NCI-H1092 treated with DMSO at 0.1 percent for 48 hours (cell line): ENCODE data around the gene KRT7.

Experiments used
- DNase-seq: peaks from one replicate; lab custom pipeline; 2025; lab: John Stamatoyannopoulos, UW

The KRT7 gene

DNA sequence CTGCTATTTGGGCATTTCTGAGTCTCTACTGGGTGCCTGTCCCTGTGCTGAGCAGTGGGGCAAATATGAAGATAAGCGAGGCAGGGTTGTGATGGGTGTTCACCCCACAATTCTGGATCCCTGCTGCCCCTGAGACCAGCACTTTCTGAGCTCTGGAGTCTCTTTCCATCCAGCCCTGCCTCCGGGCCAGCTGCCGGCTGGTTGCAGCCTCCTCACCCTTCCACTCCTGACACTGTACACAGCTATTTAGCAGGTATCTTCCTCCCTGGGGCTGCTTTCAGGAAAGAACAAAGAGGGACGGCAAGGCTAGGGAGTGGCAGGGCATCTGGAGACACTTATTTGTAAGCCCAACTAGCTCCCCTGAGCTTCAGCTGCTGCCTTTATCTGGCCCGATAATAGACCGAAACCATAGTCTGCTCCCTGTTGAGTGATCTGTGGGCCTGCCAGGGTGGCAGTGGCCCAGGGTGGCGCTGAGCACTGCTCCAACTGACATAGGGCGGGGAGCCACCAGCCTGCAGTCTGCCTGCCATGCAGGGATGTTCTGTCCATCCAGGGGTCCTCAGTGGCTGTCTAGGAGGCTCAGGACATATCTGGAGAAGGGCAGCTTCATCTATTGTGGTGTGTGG lies 33.6 kb upstream of the KRT7 start:
- no peak for DNase-seq

DNA sequence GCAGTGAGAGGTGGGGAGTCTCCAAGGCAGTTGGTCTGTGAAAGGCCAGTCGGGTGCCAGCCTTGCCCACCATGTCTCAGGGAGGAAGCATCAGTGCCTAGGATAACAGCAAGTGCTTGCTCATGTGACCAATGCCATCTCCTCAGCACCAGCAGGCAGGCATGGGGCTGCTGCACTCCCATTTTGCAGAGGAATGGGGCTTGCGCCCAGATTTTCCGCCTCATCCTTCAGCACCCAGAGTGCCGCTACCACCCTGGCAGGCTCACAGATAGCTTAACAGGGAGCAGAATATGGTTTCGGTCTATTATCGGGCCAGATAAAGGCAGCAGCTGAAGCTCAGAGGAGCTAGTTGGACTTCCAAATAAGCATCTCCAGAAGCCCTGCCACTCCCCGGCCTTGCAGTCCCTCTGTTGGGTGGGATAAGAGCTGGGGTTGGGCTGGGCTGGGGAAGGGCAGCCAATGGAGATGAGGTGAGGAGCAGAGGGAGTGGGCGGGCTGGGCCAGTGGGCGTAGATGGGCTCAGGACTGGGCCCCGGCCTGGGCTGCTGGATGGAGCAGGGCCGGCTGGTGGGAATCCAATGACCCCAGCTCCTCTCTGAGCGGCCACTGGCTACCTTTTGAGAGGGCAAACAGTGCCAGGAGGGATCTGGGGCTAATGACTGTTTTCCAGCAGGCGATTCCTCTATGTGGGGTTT lies 32.8 kb upstream of the KRT7 start:
- no peak for DNase-seq

DNA sequence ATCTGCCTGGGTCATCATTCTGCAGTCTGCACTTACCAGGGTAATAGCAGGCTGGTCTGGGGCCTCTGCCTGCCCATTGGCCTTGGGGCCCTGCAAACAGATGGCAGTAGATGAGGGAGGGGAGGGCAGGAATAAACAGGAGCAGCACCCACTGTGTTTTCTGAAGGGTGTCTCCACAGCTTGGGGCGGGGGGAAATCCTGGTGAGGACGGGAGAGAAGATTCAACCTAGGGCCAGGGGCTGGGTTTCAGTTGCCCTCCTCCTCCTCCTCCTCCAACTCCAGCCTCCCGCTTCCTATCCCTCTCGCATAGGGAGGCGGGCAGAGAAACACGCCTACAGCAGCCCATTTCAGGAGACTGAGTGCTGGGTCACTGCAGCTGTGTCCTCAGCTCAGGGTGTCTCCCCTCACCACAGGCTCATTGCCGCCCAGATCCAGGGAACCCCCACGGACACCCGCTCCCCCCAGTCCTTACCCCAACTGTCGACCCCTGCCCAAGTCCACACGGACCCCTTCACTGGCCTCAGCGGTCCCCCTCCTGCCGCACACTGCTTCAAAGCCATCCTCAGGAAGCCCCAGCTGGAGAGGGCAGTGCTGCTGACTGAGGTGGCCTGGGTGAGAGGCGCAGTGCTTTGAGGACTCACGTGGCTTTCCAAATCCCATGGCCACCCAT lies 32.1 kb upstream of the KRT7 start:
- DNase-seq = no peak

DNA sequence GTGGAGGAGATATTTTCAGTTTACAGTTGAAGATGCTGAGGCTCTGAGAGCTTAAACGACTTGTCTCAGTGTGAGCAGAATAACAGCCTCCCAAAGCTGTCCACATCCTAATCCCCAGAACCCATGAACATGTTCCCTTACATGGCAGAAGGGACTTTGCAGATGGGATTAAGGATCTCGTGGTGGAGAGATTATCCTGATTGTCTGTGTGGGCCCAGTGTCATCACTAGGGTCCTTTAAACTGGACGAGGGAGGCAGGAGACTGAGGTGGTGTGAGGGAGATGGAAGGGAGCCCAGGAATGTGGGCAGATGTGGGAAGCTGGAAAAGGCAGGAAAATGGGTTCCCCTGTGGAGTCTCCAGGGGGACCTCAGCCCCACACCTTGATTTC lies 31.6 kb upstream of the KRT7 start:
- DNase-seq = no peak

DNA sequence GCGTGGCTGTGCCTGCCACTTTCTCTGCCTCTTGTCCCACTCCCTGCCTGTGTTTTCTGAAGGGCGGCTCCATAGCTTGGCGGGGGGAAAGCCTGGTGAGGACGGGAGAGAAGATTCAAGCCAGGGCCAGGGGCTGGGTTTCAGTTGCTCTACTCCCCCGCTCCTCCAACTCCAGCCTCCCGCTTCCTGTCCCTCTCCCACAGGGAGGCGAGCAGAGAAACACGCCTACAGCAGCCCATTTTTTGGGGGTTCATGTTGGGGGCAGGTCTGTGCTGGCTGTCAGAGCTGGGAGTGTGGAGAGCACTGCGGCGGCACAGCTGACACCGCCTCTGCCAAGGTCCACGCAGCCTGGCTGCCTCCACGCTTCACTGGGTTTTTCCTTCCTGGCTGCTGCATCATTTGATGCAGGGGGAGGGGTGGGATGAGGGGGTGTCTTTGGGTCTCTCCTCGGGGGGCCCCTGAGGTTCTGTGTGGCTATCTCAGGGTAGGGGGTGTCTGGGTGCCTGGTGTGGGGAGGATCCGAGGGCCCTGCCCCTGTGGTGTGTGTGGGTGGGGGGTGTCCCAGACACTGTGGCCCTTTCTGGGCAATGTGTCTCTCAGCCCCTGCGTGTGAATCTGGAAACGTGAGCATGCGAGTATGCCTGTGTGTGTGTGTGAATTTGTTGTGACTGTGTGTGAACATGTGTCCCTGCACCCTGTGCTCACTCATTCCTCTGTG lies 30.5 kb upstream of the KRT7 start:
- DNase-seq = peak; percentile 49

DNA sequence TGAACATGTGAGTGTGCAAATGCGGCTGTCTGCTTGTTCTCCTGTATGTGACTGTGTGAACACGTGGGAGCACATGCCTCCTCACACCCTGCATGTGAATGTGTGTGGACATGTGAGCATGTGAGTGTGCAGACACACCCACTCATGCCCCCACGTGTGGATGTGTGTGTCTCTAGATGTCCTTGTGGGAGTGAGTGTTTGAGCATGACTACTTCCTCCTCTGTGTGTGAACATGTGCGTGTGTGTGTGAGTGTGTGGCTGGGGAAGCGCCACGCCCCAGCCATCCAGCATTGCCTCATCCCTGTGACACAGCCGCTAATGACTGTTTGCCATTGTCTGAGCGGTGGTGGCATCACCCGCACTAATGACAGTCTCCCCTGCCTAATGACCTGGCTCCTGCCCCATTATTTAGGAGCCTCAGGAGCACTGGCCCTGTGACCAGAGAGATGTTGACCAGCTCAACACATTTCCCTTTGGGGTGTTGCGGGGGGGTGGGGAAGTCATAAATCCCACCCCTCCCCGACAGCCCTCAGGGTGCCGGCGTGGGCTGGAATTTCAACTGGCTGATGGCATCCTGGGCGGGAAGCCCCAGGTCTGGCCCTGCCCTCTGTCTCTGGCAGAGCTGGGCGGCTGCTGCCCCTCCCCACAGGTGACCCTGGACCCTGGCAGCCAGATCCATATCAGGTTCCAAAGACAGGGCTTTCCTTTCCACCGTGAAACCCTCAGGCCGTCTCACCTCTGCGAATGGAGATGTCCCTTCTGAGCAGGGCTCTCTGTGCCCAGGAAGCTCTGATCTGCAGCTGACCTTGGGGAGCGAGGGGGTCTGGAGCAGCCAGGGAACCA lies 29.7 kb upstream of the KRT7 start:
- peak; percentile 27 for DNase-seq

DNA sequence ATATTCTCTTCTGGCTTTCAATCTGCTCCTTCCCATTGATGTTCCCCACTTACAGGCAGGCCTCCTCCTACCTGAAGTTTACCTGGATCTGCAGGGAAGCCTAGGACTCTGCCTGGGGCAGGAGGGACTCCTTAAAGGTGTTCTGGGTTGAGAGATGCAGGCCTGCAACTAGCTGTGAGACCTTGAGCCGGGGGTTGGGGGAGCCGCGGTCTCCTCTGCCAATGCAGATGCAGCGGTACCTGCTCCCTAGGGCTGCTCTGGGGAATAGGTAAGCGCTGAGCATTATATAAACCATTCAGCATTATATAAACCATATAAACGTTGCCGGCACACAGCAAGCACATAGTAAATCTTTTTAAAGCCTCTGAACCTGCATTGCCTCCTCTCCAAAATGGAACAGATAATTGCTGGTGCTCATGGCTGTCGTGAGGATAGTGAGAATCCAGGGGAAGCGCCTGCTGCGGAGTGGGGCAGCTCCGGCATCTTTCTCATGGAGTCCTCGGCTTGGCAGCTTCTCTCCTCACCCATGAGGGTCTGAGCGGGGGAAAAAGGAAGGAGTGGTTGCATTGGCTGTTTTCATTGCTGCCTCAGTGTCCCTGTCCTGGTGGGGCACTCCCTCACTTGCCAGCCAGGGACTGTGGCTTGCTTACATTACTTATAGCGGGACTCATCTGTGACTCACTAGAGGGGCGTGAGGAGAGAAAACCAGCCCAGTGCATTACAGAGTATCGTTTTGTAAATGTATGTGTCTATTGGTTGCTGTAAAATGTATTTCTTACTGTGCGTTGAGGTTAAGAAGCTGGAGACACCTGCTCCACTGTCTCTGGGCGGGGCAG lies 28.7 kb upstream of the KRT7 start:
- no peak for DNase-seq

DNA sequence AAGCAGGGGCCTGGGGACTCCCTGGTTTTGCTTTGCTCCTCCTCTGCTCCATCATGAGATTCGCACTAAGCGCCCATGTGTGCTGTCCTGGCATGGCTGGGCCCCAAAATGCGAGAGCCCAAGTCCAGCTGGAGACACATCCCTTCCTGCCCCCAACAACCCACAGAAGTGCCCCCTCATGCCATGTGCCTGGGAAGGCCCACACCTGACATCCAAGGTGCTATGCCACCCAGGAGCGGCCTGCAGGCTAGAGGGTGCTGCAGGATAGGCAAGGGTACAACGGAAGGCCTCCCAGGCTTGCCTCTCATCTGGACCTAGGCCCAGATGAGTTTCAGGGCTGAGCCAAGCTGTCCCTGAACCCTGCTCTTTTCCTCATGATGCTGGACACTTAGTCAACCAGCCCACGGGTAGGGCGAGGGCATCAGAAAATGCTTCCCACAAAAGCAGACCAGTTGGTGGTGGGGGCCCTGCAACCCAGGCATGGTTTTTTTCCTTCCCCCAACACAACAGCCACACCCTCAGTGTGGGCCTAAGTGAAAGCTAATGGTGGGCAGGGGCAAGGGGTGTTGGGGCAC lies 28.0 kb upstream of the KRT7 start:
- no peak for DNase-seq

DNA sequence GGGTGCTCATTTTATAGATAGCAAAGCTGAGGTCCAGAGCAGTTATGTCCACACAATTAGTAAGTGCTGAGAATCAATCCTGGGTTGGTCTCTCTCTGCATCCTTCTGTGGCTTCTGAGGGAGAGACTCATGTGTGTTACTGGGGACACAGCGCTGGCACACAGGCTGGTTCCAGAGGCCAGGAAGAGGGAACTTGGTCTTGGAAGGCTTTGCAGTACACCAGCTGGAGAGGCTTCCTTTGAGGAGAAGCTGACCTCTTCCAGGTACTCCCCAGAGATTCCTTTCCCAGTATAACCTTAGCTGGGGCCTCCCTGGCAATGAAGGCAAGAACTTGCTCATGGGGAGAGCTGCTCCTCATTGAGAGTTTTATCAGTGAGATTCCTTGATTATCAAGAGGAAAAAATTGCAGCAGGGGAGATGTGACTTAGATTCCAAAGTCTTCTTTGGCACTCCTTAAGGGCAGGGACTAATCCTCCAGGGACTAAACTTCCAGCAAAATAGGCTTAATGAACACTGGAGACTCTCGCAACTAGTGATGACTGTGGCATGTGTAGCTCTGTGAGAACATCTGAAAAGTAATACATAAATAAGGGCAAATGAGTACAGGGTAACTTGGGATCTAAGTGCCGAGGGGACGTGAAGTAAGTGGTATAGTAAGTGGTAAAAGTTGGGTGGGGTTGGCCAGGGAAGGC lies 27.3 kb upstream of the KRT7 start:
- no peak for DNase-seq

DNA sequence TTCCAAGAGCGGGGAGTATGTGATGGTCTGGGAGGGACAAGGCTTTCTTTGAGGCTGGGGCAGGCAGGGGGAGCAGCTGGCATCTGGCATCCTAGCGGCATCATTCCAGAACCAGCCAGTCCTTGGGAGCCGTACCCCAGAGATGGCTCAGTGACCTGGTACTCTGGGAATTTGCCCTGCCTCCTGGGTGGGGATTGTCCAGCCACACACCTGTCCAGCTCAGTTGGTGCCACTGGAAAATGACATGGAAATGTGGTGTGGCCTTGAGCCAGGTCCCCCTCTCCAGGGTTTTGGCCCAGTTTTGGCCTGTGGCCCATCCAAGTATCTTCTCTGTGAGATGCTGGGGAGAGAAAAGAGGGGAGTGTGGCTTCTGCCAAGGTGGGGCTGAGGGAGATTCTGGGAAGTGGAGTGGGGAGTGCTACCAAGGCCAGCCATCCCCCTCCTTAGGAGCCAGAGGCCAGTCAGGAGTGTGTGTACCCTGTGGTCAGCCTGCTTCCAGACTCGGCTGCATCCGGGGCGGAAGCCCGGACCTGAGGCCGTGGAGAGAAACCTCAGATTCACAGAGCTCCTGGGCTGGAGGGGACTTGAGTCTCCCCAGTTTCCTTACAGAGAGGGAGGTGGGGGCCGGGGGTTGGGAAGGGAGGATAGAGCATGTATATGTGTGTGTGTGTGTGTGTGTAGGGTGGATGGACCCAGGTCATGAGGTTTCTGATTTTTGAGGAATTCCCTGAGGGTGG lies 26.6 kb upstream of the KRT7 start:
- DNase-seq = no peak

DNA sequence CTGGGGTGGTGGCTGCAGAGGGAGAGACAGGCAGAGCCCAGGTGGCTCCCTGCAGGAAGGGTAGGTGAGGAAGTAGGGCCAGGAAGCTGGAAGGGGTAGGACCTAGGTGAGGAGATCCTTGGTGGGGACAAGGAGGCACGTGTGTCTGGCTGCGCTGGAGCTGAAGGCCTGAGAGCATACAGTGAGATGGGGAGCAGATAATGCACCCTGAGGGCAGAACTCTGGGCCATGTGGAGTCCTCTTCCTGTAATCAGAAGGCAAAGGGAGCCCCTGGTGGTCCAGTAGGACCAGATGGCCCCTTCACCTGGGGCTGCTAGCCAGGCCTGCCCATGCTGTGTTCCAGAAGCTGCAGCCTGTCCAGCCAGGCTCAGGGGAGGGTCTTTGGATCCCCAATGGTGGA lies 25.9 kb upstream of the KRT7 start:
- no peak for DNase-seq

DNA sequence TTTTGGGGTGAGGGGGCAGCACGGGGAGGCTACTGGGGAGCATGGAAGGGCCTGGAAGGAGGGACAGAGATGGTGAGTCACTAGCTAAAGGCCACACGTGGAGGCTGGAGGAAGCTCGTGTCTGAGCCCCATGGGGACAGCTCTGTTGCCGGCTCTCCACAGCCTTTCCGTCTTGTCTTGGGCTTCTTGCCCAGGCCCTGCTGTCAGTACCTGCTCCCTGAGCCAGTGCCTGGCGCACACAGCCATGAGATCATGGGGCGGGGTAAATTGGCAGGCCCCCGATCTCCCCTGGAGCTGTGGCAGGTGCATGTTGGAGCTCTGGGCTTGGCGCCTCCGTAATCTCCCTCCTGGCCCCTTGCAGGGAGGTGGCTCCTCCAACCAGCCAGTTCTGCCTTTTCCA lies 25.1 kb upstream of the KRT7 start:
- peak; percentile 76 for DNase-seq

DNA sequence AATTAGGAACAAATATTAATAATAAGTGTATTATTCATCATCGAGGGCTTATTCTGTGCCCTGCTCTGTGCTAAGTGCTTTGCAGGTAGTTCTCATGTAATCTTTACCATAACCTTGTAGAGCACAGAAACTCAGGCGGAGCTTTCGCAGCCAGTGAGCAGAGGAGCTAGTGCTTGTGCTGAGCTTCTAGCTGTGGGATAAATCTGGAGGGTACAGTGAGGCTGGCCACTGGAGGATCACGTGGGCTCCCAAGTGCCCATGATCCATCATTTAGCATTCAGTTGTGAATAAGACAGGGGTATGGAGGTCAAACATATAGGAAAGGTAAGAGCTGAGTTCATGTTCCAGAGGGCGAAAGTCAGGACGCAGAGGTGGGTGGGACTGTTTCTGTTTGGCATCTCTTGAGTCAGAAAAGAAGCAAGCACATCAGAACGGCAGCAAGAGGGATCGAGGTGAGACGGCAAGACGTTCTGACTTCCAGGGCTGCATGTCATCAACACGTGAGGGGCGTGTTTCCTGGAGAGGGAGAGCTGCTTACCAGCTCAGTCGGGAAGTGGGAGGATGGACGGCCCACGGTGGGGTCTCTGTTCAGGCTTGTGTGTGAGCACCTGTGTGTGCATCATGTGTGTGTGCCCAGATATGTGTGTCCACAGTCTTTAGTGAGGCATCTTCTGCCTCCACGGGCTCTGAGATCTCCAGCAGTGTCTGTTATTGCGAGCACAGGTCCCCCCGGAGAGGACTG lies 24.4 kb upstream of the KRT7 start:
- DNase-seq = no peak

DNA sequence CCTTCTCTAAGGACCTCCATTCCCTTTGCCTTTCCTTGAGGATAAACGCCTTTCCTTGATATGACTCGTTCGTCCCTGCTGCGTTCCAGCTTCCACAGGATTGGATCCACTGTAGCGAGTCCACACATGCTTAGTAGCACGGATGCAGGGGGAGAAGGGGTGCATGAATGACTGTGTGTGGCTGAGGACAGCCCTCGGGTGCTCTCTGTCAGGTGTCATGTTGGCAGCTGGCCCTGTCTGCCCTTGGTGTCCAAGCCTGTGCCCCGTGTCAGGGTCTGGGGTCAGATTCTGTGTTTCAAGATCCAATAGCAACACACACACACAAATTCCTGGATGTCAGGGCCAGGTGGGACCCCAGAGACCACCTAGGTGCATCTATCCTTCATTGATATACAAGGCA lies 23.7 kb upstream of the KRT7 start:
- no peak for DNase-seq

DNA sequence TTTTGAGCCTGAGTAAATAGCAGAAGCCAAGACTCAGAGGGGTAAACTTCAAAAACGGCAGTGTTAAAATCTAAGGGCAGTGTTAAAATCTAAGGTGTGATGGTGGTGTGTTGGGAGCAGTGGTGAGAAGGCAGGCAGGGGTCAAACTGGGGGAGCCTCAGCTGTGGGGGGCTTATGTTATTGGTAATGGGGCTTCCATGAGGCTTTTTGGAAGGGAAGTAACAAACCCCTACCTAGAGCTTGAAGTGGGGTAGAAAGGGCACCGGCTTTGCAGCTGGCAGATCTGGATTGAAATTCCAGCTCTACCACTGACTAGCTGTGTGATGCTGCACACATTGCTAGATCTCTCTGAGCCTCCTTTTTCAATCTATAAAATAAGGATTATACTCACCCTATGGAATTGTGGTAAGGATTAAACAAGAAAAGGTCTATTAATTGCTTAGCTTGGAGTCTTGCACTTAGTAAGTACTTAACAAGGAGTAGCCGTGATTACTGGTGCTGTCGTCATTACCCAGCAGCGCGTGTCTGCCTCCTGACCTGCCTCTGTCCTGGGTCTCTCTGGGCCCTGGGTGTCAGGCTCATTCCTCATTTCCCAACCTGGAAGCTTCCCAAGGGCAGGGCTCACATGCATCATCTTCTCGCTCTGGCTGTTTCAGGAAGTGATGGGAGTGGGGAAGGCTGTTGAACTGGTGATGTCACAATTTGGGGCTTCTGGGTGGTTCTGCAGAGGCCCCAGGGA lies 22.7 kb upstream of the KRT7 start:
- no peak for DNase-seq

DNA sequence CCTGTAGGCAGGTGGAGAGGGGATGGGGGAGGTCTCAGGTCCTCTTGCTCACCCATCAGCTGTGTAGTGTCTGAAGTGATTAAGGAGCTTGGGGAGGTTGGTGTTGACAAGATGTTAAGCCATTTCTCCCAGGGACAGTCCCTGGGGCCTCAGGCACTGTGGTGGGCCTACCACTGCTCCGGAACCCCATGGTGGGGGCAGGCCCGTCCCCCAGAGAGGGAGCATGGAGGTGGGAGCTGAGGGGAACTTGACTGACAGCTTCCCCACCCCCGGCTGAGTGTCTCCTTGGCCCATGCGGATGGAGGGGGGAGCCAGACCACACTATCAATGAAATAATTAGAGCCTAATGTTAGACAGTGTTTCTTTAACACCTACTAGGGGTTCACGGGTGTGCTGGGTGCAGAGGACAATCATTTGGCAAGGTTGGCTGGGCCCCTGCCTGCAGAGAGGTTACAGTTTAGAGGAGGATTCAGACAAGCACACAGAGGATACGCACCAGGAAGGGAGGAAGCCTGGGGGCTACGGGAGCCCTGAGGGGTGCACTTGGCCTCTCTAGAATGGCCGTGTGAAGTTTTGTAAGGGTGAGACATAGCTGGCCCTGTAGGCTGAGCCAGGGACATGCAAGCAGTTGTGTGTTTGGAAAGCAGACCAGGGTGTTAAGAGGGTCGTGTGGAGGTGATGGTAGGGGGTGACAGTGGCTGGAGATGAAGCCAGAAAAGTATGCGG lies 22.0 kb upstream of the KRT7 start:
- no peak for DNase-seq
